ENCODE results near the gene ZFAND4.
"Not testable (repeated sequence)": the region's sequence is repeated elsewhere in the genome, so short reads cannot be mapped to it uniquely, and the experiment has no call there.

DNA sequence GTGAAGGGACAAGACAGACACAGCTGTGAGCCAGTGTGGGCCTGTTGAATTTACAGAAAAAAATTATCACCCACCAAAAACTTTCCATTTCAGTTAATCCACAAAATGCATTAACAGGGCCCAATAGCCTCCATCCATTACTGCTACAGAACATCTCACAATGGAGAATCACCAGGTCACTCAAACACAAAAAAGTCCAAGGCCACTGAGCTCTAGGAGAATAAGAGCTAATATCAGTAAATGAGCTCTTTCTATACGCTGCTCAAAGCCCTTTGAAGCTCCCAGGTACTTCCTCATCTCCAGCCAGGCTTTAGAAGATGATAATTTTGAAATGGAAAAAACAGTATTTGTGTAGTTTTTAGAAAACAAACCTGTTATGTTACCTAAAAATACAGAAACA, 45.1 kb upstream of the ZFAND4 start:
- not testable (repeated sequence) for TF ChIP-seq SIN3A (IDR thresholded peaks at IDR 0.05; ENCODE audit: low read depth, low read length); YY1 (IDR thresholded peaks at IDR 0.05; ENCODE audit: low read depth, low read length); JUNB (IDR thresholded peaks at IDR 0.05); CBX5 (IDR thresholded peaks at IDR 0.05; ENCODE audit: low read depth); CHD1 (IDR thresholded peaks at IDR 0.05; ENCODE audit: low read depth, low read length); NRF1 (conservative IDR thresholded peaks at IDR 0.05; ENCODE audit: low read depth, low read length); CTCF (IDR thresholded peaks at IDR 0.05 in 2 of 3, conservative IDR thresholded peaks at IDR 0.05 in 1 of 3; ENCODE audit: control insufficient read depth in 2 of 3, extremely low read depth in 1 of 3, insufficient read depth in 1 of 3, low read depth in 3 of 3, low read length in 3 of 3); NFXL1 (IDR thresholded peaks at IDR 0.05; ENCODE audit: borderline replicate concordance); KDM1A (IDR thresholded peaks at IDR 0.05; ENCODE audit: borderline replicate concordance); EZH2 (IDR thresholded peaks at IDR 0.05; ENCODE audit: borderline replicate concordance, control insufficient read depth, low read depth, low read length); NFIC (IDR thresholded peaks at IDR 0.05; ENCODE audit: low read depth, low read length)
